Omental fat pad (tissue), 4 donors: Measurements from ENCODE around the gene TRMT112. TPM values are rescaled to one million over a fixed set of nuclear protein-coding genes. Genes with fewer than 3 reads are reported as not detected.

Source experiments
- ATAC-seq: fragments of 150-250 bp; one replicate; pipeline ENCODE4 v1.9.1; 2016; ENCODE audit warnings: mild to moderate bottlenecking, moderate library complexity; ENCODE audit not compliant: low FRiP score
- DNase-seq: peaks from one replicate; pipeline ENCODE4 v3.0.0-alpha.2; 2019; ENCODE audit warnings: low spot score
- CTCF ChIP-seq, 3 donors: fragments of 450-650 bp; IDR thresholded peaks; one replicate each; pipeline ENCODE4 v1.5.1; 2016 to 2017; ENCODE audit warnings: antibody characterized with exemption in 3 of 3, mild to moderate bottlenecking in 3 of 3, moderate library complexity in 2 of 3
- total RNA-seq, 4 donors: library from RNA; depleted of rRNA; stranded (reverse); fragments of >200 nt; gene quantifications; one replicate each; pipeline ENCODE4 v1.1.0, GENCODE V29; 2016

The TRMT112 gene
- total RNA-seq, 4 donors from 2014 or later = 180 to 263 (median 215) TPM

- DNase-seq (peak; percentile 59), ATAC-seq (peak; percentile 91)
- no peak for TF ChIP-seq CTCF (IDR thresholded peaks at IDR 0.05)
Measured at GRCh38 chr11:64341851-64342791, 24.8 kb upstream of the TRMT112 start.

GRCh38 chr11:64341429-64341828, 24.1 kb upstream of the TRMT112 start:
- DNase-seq (no peak), ATAC-seq (no peak)
- TF ChIP-seq CTCF (IDR thresholded peaks at IDR 0.05) = no peak

- no peak for DNase-seq
- TF ChIP-seq CTCF (IDR thresholded peaks at IDR 0.05) = no peak
- no peak for ATAC-seq
Measured at GRCh38 chr11:64340671-64341335, 23.4 kb upstream of the TRMT112 start.

- TF ChIP-seq CTCF (IDR thresholded peaks at IDR 0.05) = no peak
- ATAC-seq = no peak
- no peak for DNase-seq
Measured at GRCh38 chr11:64339754-64340408, 22.5 kb upstream of the TRMT112 start, which contains the start of gene CCDC88B. Gene CCDC88B, plus strand, starts transcription at chr11:64340204. Its CDS starts 63 bp downstream, at chr11:64340267.

GRCh38 chr11:64339286-64339685, 21.9 kb upstream of the TRMT112 start:
- ATAC-seq (no peak), DNase-seq (no peak)
- TF ChIP-seq CTCF (IDR thresholded peaks at IDR 0.05) = no peak

- DNase-seq = no peak
- TF ChIP-seq CTCF (IDR thresholded peaks at IDR 0.05) = no peak
Measured at GRCh38 chr11:64338716-64339115, 21.4 kb upstream of the TRMT112 start.

More at GRCh38 chr11:64338716-64339115, 21.4 kb upstream of the TRMT112 start:
- no peak for ATAC-seq
